ENCODE data around the gene COL25A1. TPM values are rescaled to one million over a fixed set of nuclear protein-coding genes. Genes with fewer than 3 reads are reported as not detected.

COL25A1 gene
- total RNA-seq, 4 donors from 2014 or later, result 2.5 TPM; not detected in 3

GRCh38 chr4:109206620-109207019, 95.8 kb downstream of the COL25A1 start:
- no peak for TF ChIP-seq CTCF (IDR thresholded peaks at IDR 0.05)
- H3K4me3 ChIP-seq, result no peak overlapping the region
- no peaks in the 10 kb centered on the region for H3K36me3 ChIP-seq
- H3K27ac ChIP-seq, result no peak overlapping the region
- H3K4me1 ChIP-seq, result no peaks in the 10 kb centered on the region
- H3K27me3 ChIP-seq, result no peaks in the 10 kb centered on the region
- no peaks in the 10 kb centered on the region for H3K9me3 ChIP-seq
- no peak for DNase-seq

- Histone ChIP-seq H3K27me3 (no peaks in the 10 kb centered on the region), H3K27ac (no peak overlapping the region), H3K4me3 (no peak overlapping the region), H3K9me3 (no peaks in the 10 kb centered on the region), H3K36me3 (no peaks in the 10 kb centered on the region), H3K4me1 (no peaks in the 10 kb centered on the region)
- no peak for DNase-seq
- TF ChIP-seq CTCF (IDR thresholded peaks at IDR 0.05) (no peak), POLR2A (IDR thresholded peaks at IDR 0.05) (no peak)
These were observed 97.3 kb downstream of the COL25A1 start for GRCh38 chr4:109205186-109205585.

- H3K27me3 ChIP-seq, result no peaks in the 10 kb centered on the region
- no peaks in the 10 kb centered on the region for H3K4me1 ChIP-seq
- H3K4me3 ChIP-seq, result no peak overlapping the region
- H3K27ac ChIP-seq, result no peak overlapping the region
- no peaks in the 10 kb centered on the region for H3K9me3 ChIP-seq
- no peak for TF ChIP-seq POLR2A (IDR thresholded peaks at IDR 0.05)
- no peaks in the 10 kb centered on the region for H3K36me3 ChIP-seq
- no peak for DNase-seq
These were observed 102.9 kb downstream of the COL25A1 start for GRCh38 chr4:109199585-109199984.

GRCh38 chr4:109195646-109196045, 106.8 kb downstream of the COL25A1 start:
- TF ChIP-seq CTCF (IDR thresholded peaks at IDR 0.05) (no peak), POLR2A (IDR thresholded peaks at IDR 0.05) (no peak)
- Histone ChIP-seq H3K36me3 (no peaks in the 10 kb centered on the region), H3K9me3 (no peaks in the 10 kb centered on the region), H3K27ac (no peak overlapping the region), H3K4me1 (no peaks in the 10 kb centered on the region), H3K4me3 (no peak overlapping the region), H3K27me3 (no peaks in the 10 kb centered on the region)
- DNase-seq, result no peak

- no peaks in the 10 kb centered on the region for H3K4me1 ChIP-seq
These were observed 111.2 kb downstream of the COL25A1 start for GRCh38 chr4:109191216-109191615.

GRCh38 chr4:109186458-109186945, 116.0 kb downstream of the COL25A1 start:
- no peak overlapping the region for H3K4me3 ChIP-seq
- no peaks in the 10 kb centered on the region for H3K9me3 ChIP-seq
- H3K36me3 ChIP-seq, result no peaks in the 10 kb centered on the region
- no peak for TF ChIP-seq CTCF (IDR thresholded peaks at IDR 0.05)
- no peaks in the 10 kb centered on the region for H3K4me1 ChIP-seq
- H3K27me3 ChIP-seq, result no peaks in the 10 kb centered on the region
- no peak for DNase-seq
- no peak overlapping the region for H3K27ac ChIP-seq

More at GRCh38 chr4:109191216-109191615, 111.2 kb downstream of the COL25A1 start:
- Histone ChIP-seq H3K4me3 (no peak overlapping the region), H3K27me3 (no peaks in the 10 kb centered on the region), H3K9me3 (no peaks in the 10 kb centered on the region), H3K27ac (no peak overlapping the region), H3K36me3 (no peaks in the 10 kb centered on the region)
- DNase-seq, result no peak
- no peak for TF ChIP-seq CTCF (IDR thresholded peaks at IDR 0.05)
- no peak for TF ChIP-seq POLR2A (IDR thresholded peaks at IDR 0.05)
